Inflammatory macrophage treated with lipopolysaccharide for 1 hour (primary cell): ENCODE data around the gene OR2Y1.
"Not testable (repeated sequence)": the region's sequence is repeated elsewhere in the genome, so short reads cannot be mapped to it uniquely, and the experiment has no call there.

Experiments
- DNase-seq, 2 donors: peaks; one replicate each; pipeline ENCODE4 v3.0.0-alpha.2; 2020 to 2022

The OR2Y1 gene, protein sequence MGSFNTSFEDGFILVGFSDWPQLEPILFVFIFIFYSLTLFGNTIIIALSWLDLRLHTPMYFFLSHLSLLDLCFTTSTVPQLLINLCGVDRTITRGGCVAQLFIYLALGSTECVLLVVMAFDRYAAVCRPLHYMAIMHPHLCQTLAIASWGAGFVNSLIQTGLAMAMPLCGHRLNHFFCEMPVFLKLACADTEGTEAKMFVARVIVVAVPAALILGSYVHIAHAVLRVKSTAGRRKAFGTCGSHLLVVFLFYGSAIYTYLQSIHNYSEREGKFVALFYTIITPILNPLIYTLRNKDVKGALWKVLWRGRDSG

DNA sequence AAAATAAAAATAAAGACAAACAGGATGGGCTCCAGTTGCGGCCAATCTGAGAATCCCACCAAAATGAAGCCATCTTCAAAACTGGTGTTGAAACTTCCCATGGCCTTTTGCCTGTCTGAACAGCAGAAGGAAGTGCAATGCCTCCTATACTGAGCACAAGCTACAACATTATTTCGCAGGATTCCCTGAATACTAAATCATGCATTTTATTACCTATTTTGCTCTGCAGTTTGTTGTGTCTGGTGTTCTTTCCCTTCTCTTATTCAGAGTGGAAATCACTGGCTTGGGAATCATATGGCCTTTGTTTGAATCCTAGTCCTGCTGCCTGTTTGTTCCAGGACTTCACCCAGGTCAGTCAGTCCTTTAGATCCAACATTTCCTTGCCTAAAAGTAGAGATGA, at the start of gene OR2Y1:
Gene OR2Y1, minus strand, starts transcription at position 101 of the 400 bp plus-strand sequence. Its CDS starts 0 bp downstream, at position 101.
- DNase-seq: no peak

DNA sequence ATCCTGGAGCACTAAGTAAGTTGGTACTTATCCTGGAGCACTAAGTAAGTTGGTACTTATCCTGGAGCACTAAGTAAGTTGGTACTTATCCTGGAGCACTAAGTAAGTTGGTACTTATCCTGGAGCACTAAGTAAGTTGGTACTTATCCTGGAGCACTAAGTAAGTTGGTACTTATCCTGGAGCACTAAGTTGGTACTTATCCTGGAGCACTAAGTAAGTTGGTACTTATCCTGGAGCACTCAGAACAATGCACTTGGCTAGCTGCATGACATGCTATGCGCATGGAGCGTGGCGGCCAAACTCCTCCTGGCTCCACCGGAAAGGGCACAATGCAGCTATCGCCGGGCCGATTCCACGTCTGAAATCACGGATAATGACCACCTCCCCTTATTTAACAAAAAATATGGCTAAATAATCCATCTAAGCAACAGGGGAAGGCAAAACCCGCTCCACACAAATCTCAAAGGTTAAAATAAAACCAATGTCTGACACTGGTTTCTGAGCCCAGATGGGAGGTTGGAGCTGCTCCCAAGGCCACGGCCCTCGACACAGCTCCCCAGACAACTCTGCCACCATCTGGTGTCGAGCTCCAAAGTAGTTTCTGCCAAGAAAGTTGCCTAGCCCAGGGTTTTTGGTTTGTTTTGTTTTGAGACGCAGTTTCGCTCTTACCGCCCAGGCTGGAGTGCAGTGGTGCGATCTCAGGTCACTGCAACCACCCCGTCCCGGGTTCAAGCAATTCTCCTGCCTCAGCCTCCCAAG, 49.0 kb upstream of the OR2Y1 start:
- not testable (repeated sequence) for DNase-seq

DNA sequence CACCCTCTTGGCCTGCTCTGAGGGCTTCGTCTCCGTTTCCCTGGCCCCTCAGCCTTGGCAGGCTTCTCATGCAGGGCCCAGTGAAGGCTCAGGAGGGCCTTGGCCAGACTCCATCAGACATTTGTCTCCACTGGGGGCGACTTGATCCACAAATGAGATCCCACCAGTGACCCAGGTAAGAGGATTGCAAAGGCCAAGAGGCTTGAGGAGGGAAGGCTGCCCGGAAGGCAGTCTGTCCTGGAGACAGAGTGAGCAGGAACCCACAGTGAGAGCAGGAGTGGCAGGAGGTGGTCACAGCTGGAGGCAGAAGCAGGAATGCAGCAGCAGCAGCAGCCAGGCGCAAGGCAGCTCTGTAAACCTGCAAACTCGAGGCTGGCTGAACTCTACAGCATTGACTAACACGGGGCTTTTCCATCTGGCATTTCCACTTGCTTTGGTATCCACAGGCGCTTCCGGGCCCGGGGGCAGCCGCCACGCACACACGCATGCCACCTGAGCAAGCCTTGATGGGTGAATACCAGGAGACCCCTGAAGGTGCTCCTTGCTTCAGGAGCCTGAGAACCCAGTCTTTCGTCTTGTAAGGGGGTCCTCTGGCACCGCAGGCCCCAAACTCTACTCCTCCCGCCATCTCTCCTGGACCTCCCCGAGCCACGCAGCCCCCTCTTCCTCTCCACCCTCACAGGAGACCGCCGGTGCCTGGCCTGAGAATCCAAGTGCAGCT, 48.0 kb upstream of the OR2Y1 start:
- DNase-seq: no peak

DNA sequence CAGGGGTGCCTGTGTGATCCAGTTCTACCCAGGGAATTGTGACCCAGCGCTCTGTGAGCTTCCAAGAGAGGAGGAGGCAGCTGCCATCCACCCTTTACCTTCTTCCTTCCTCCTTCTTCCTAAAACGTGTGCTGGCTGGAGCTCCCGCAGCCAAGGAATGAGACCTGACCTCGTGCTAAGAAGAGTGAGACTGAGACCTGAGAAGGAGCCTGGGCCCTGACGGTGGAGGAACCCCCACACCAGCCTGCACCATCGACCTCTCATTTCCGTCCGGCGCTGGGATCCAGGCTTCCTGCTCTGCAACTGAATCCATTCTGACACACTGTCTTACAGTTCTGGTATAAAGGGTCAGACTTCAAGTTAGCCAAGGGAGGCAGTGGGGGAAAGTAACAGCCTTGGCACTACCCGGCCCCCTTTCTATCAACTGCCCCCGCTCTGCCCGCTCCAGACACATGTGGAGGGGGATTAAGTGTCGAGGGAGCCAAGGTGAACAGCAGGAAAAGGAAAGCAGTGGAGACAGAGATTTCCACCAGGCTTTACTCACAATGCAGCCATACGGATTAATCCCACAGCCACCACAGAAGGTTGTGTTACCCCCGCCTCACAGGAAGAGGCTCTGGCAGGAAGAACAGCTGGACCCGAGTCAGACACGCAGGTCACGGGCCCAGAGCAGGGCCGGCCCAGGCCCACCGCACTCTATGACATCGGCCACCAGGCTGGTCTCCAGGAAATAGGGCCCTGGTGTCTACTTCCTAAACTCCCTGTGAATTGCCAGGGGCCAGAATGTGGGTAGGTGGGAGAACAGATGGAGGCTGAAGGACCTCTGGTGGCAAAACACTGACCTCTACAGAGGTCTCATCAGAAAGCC, 46.9 kb upstream of the OR2Y1 start:
- no peak for DNase-seq

DNA sequence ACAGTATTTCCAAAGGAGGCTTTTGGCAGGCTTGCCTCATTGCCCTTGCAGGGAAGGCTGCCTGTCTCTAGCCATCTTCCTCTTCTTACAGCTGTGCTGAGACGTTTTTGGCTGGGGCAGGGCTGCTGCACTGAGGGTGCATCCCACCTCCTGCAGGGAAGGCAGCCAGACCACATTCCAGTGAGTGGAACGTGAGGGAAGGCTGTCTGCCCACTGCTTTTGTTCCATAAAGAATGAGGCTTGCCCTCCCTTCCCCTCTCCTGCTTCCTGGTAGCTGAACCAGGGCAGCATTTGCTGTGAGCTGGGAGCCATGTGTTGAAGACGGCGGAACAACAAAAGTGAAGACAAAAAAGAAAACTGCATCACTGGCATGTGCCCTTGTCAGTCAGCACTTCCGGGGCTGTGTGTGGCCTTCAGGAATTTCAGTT, 46.0 kb upstream of the OR2Y1 start:
- DNase-seq: no peak

DNA sequence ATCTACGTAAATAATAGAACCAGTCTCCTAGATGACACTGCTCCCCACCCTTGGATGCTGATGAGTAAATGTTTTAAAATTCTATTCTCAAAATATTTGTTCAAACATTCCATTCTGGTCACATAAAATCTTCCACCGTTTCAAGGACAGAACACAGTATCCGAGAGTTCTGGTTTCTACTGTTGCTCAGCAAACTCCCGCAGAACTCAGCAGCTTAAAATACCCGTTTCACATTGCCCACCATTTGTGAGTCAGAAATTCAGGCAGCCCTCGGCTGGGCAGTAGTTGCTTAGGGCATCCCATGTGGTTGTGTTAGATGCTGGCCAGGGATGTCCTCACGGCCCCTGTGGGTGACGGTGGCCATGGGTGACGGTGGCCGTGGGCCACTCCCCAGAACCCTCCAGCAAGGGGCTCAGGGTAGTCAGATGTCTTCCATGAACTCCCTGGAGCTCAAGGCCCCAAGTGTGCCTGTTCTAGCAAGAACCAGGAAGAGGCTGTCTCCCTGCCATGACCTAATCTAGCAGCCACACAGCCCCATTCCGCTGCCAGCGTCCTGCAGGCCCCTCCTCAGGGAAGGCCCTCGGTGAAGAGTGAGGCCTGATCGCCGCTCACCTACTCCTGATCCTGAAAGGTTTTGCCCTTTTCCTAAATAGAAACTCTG, 45.4 kb upstream of the OR2Y1 start:
- no peak for DNase-seq

DNA sequence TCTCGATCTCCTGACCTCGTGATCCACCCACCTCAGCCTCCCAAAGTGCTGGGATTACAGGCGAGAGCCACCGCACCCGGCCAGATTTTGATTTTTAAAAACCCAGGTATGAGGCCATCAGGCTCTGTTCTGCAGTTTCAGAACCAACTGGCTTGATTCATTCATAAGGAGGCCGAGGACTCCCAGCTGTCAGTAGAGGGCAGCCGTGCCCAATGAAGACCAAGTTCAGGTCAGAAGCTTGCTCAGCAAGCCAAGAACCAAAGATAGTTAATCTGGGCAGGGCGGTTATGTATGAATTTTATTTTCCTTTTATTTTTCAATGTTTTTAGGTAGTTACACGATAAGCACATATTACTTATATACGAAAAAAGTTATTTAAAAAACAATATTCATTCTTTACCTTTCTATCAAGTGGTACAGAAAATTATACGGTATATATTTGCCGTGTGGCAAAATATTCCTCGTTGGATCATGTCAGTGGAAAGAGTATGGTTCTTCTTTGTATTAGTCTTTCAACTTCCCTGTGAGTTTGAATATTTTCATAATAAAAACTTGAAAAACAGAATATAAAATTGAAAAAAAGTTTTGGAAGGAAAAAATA, 44.7 kb upstream of the OR2Y1 start:
- peak; percentile 47 to 55 for DNase-seq

DNA sequence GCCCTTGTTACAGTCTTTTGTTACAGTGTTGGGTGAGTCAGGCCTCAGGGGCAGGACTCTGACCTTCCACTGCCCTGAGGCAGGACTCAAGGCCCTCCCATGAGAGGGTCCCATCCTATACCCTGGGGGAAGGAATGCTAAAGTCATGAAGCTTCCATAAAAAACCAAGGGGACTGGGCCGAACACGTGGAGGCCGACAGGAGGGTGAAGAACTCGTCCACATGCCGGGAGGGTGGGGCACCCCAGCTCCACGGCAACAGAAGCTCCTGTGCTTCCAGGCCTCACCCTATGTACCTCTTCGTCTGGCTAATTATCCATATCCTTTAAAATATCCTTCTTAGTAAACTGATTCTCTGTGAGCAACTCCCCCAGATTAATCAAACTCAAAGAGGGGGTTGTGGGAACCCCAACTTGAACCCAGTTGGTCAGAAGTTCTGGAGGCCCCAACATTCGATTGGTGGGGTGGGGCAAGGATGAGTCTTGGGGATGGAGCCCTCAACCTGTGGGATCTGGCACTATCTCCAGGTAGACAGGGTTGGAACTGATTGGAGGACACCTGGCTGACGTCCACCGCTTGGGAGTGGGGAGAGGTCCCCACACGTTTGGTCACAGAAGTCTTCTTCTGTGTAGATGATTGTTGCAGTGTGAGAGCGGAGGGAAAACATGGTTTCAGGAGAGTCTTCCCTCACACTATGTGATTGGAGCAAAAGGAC, 43.6 kb upstream of the OR2Y1 start:
- no peak for DNase-seq

DNA sequence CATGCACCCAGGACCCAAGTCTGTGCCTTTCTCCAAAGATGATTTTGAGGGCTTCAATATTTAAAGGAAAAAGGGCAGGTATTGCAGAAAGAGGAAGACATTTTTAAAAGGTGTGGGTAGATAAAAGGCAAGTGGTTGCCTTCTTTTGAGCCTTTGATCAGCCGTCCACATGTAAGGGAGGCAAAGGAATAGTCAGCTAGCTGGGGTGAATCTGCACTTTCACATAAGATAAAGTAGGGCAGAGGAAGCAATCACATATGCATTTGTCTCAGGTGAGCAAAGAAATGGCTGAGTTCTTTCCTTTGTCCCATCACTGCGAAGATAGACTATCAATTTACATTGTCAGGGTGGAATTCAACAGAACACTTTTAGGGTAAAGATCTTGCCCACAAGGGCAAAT, 42.9 kb upstream of the OR2Y1 start:
- no peak for DNase-seq

DNA sequence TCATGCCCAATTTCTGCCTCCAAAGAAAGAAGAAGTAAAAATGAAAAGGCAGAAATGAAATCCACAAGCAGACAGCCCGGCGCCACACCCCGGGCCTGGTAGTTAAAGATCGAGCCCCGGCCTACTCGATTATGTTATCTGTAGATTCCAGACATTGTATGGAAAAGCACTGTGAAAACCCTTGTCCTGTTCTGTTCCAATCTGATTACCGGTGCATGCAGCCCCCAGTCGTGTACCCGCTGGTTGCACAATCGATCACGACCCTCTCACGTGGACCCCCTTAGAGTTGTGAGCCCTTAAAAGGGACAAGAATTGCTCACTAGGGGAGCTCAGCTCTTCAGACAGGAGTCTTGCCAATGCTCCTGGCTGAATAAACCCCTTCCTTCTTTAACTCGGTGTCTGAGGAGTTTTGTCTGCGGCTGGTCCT, 42.1 kb upstream of the OR2Y1 start:
- not testable (repeated sequence) for DNase-seq

DNA sequence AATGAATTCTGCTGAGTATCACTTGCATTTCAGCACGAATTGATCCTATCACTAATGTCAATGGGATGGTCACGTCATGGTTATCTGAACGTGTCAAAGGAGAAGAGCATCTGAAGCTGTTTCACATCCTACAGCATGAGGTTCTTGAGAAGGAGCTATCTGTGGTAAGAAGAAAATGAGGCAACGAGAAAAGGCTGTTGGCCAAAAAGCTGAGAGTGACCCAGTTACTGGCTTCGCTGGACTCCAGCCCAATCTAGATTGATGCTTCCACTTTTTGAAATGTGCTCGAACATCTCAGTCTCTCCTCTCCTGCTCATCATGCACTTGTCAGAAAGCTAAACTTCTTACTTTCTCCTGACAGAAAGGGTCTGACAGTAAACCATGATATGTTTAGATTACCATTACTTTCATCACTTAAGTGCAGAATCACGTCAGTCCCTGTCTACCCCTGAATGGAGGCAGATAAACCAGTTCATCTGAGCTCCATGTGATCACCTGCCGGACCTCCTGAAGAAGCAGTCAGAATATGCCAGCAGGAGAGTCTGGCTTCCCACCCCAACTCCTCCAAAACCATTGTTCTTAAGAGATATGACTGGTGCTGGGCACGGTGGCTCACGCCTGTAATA, 40.2 kb upstream of the OR2Y1 start:
- DNase-seq: no peak

DNA sequence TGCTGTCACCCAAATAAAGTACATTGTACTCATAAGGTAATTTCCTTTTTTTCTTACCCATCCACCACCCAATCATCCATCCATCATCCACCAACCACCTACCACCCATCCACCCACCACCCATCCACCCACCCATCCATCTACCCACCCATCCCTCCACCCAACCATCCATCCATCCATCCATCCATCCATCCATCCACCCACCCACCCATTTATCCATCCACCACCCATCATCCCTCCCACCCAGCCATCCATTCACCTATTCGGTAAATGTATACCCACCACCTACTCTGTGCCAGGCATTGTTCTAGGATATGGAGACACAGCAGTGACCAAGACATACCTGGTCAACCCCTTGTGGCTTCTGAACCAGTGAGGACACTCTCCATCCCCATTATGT, 37.6 kb upstream of the OR2Y1 start:
- DNase-seq: no peak

DNA sequence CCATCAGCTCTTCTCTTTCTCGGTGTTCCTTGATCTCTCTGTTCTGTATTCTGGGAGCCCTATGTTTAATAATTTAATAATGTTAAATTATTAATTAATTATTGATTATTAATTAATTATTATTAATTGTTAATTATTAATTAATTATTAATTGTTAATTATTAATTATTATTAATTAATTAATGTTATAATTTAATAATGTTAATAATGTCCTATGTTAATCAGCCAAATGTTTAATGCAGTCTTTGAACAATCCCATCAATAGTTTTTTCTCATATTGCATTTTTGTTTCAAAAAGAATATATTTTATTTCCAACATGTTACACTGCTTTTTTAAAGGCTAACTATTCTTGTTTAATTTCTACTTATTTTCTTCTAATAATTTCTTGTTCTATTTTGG, 36.5 kb upstream of the OR2Y1 start:
- DNase-seq: no peak

DNA sequence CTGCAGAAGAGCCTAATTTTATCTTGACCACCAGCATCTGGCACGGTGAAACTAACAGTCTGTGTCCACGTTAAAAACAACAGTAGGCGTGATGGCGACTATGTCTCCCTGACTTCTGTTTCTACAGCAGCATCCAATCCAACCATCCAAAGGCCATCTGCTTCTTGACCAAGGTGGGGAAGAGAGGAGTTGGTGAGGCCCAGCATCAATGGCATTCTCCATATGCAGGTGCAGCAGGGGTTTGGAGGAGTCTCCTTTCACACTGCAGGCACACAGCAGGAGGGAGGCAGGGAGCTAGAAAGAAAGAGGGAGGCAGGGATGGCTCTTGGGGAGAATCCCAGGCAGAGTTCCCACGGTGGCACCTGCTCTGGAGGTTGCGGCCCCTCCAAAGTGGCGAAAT, 35.8 kb upstream of the OR2Y1 start:
- DNase-seq: no peak

DNA sequence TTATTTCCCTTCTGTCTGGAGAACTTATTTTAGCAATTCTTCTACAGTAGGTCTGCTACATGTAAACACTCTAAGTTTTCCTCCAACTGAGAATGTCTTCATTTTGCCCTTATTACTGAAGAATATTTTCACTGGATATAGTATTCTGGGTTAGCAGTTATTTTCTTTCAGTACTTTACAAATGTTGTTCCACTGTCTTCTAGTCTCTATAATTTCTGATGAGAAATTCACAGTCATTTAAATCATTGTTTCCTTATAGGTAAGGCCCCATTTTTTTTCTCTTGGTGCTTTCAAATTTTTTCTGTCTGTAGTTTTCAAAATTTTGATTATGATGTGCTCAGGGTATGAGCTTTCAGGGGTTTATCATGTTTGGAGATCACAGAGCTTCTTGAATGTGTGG, 32.0 kb upstream of the OR2Y1 start:
- no peak for DNase-seq

DNA sequence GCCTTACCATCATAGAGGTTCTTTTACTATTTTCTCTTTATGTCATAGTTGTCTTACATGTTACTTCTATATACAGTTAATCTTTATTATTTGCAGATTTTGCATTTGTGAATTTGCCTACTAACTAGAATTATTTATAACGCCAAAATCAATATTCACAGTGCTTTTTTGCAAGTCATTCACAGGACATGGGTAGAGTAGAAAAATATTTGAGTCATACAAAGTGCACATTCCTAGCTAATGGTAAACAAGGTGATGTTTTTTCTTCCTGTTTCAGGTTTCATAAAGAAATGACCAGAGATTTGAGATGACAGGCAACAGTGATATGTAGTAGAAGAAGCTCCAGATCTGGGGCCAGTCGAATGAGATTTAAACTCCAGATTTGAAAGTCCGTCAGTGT, 30.0 kb upstream of the OR2Y1 start:
- no peak for DNase-seq

DNA sequence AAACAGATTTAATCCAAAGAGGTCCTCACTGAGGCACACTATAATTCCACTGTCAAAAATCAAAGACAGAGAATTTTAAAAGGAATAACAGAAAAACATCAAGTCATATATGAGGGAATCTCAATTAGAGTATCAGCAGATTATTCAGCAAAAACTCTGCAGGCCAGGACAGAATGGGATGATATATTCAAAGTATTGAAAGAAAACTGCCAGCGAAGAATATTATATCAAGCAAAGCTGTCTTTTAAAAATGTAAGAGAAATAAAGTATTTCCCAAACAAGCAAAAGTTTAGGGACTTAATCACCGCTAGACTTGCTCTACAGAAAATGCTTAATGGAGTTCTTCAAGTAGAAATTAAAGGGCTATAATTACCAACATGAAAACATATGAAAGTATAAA, 15.7 kb upstream of the OR2Y1 start:
- no peak for DNase-seq

DNA sequence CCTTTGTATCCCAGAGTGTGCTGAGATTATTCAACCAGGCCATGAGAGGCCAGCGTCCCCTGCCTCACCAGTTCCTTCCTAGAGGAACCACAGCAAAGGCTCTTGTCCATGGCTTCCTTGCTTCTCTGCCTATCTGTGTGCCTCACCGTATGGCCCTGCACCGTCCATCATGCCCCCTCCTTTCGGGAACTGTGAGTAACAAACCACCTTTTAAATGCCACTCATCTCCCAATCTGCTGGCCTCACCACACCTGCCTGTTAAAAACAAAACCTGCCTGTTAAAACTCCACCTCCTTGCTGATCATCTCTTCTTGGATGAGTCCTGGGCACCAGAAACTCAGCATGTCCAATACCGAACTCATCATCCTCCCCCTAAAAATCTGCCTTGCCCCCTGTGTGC, 4.4 kb upstream of the OR2Y1 start:
- DNase-seq: no peak

DNA sequence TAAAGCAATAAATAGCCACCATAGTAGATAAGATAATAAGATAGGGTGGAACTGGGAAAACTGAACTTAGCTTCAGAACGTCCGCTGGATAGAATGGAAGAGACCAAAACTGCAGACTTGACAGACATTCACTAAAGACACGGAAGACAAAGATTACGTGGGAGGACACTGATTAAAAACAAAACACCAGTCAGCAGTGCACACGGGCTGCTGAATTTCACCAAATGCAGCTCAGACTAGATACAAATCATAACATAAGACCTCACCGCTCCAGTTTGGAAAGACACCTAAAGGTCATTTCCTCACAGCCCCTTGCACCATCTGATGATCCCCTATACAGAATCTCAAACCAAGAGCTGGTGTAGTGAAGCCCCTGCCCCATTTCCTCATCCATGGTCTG, 2.9 kb upstream of the OR2Y1 start:
- no peak for DNase-seq

DNA sequence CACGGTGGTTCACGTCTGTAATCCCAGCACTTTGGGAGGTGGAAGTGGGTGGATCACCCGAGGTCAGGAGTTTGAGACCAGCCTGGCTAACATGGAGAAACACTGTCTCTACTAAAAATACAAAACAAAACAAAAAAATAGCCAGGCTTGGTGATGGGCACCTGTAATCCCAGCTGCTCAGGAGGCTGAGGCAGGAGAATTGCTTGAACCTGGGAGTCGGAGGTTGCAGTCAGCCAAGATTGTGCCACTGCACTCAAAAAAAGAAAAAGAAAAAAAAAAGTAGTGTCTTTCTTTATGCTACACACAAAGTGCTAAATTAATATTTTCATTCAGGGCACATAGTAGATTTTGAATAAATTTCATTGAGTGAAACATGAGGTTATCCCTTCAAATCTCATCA, 1.1 kb upstream of the OR2Y1 start:
- DNase-seq: not testable (repeated sequence)

DNA sequence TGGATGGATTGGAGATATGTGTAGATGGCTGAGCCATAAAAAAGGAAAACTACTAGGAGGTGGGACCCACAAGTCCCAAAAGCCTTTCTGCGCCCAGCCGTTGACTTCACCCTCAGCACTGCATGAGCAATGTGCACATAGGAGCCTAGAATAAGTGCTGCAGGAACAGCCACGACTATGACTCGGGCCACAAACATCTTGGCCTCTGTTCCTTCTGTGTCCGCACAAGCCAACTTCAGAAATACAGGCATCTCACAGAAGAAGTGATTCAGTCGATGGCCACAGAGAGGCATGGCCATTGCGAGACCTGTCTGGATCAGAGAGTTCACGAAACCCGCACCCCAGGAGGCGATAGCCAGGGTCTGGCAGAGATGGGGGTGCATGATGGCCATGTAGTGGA, 587 bp downstream of the OR2Y1 start:
- no peak for DNase-seq
